Measurements from ENCODE around the gene OPN1SW. TPM values are rescaled to one million over a fixed set of nuclear protein-coding genes. Genes with fewer than 3 reads are reported as not detected.
A peak's percentile ranks its signal among the peaks of the same experiment; 100 is the strongest.

OPN1SW gene
- total and polyA plus RNA-seq, 9 of the 15 experiments (the other 6 are each of a cell fraction or from before 2014, with no cell fraction given): 0.84 to 1.0 TPM; not detected in 7

DNA sequence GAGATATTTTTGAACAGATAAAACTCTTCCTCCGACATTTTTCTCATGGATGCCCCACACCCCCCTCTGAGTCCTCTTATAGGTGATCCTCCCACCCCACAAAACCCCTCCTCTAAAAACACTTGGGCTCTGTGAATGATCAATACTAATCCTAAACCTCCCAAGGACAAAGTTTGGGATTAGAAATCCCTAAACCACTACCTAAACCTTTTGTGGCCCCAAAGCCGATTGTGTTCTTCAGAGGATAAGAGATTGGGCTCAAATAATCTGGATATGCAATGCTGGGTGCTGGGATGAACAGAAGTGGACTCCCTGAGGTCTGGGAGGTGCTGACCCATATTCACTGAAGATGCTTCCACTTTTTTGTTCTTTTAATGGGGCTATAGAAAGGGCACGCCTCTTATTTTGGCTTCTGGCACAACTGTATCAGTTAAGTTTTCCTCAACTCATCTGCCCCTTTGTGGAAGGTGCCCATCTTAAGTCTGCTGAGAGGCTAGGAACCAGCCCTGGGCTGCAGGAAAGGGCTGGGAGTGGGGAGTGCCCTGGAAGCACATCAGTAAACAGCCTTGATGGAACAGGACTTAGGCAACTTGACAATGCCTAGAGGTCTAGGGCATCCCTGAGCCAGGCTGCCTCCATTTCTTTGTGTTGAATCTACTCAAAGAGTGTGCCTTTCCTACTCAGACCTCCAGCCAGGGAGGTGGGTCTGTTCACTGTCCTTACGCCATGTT is at the start of gene OPN1SW (continued):
- TF ChIP-seq MGA (IDR thresholded peaks at IDR 0.05) (no peak), SIRT6 (IDR thresholded peaks at IDR 0.05; ENCODE audit: low read depth, low read length) (peak; percentile 54), MAFF (IDR thresholded peaks at IDR 0.05; ENCODE audit: low read length) (no peak), ZNF586 (CRISPR knock-in tag; conservative IDR thresholded peaks at IDR 0.05) (no peak), RB1 (IDR thresholded peaks at IDR 0.05; ENCODE audit: low read depth) (0 out of 2 replicates have a peak, but pooled peaks have one; percentile 21)

Data from K562 (cell line).